D721Med (cell line): ENCODE measurements around the gene SOX21.
A peak's percentile ranks its signal among the peaks of the same experiment; 100 is the strongest.

Experiments
- DNase-seq: peaks from one replicate; pipeline ENCODE4 v3.0.0; 2011; ENCODE audit warnings: low spot score; ENCODE audit not compliant: insufficient read length
- FAIRE-seq: peaks from 2 replicates; lab custom pipeline; 2011; peaks lifted over from hg19 to GRCh38; lab: Jason Lieb, UNC
- CTCF ChIP-seq: IDR thresholded peaks from 2 replicates; pipeline ENCODE4 v1.5.1; 2012; ENCODE audit warnings: mild to moderate bottlenecking, control low read depth; ENCODE audit not compliant: insufficient read depth; ENCODE audit errors: missing control alignments

SOX21 gene

GRCh38 chr13:94674609-94675348 is 37.6 kb downstream of the SOX21 start:
- DNase-seq (peak; percentile 23), FAIRE-seq (no peak)
- peak; percentile 69 for TF ChIP-seq CTCF

GRCh38 chr13:94673851-94674250 is 38.5 kb downstream of the SOX21 start:
- no peak for FAIRE-seq
- no peak for TF ChIP-seq CTCF
- DNase-seq = no peak

- FAIRE-seq = no peak
- no peak for DNase-seq
- no peak for TF ChIP-seq CTCF
Observed at GRCh38 chr13:94672400-94672799, 39.9 kb downstream of the SOX21 start.

- no peak for TF ChIP-seq CTCF
- DNase-seq (no peak), FAIRE-seq (no peak)
Observed at GRCh38 chr13:94667190-94667589, 45.2 kb downstream of the SOX21 start.

- FAIRE-seq = no peak
- TF ChIP-seq CTCF = no peak
- DNase-seq = no peak
Observed at GRCh38 chr13:94666065-94666464, 46.3 kb downstream of the SOX21 start.

- FAIRE-seq (no peak), DNase-seq (no peak)
- TF ChIP-seq CTCF = no peak
Observed at GRCh38 chr13:94664889-94665288, 47.5 kb downstream of the SOX21 start.

- no peak for TF ChIP-seq CTCF
- DNase-seq = no peak
- FAIRE-seq = no peak
Observed at GRCh38 chr13:94662274-94662945, 49.9 kb downstream of the SOX21 start.
